Liver (tissue), 9 donors: ENCODE measurements around the gene GALNT16. TPM values are rescaled to one million over a fixed set of nuclear protein-coding genes. Genes with fewer than 3 reads are reported as not detected.

Experiments used
- DNase-seq: peaks from one replicate; pipeline ENCODE4 v3.0.0-alpha.2; 2017; ENCODE audit warnings: low spot score
- H3K27ac ChIP-seq, 2 donors: one replicate each; pipeline ENCODE4 v1.7.0; 2013; ENCODE audit warnings: inconsistent platforms in 2 of 2, low read length in 2 of 2, control low read depth in 1 of 2, low read depth in 1 of 2, mild to moderate bottlenecking in 1 of 2
- H3K27me3 ChIP-seq, 4 donors: one replicate each; pipeline versions ENCODE4 v1.6.1 to v1.7.0; 2013; ENCODE audit warnings: low read length in 3 of 4, inconsistent platforms in 1 of 4, mild to moderate bottlenecking in 1 of 4, moderate library complexity in 1 of 4; ENCODE audit not compliant: control insufficient read depth in 4 of 4, insufficient read depth in 4 of 4
- H3K36me3 ChIP-seq, 4 donors: one replicate each; pipeline versions ENCODE4 v1.6.1 to v1.7.0; 2013; ENCODE audit warnings: low read length in 3 of 4, mild to moderate bottlenecking in 3 of 4, low read depth in 1 of 4, moderate library complexity in 1 of 4; ENCODE audit not compliant: control insufficient read depth in 4 of 4, insufficient read depth in 3 of 4
- H3K4me1 ChIP-seq, 4 donors: one replicate each; pipeline versions ENCODE4 v1.6.1 to v1.7.0; 2013; ENCODE audit warnings: low read length in 3 of 4, mild to moderate bottlenecking in 3 of 4, moderate library complexity in 1 of 4; ENCODE audit not compliant: control insufficient read depth in 4 of 4, insufficient read depth in 4 of 4
- H3K4me3 ChIP-seq, 3 donors: one replicate each; pipeline versions ENCODE4 v1.6.1 to v1.7.0; 2013; ENCODE audit warnings: low read length in 3 of 3, control low read depth in 1 of 3, low read depth in 1 of 3, mild to moderate bottlenecking in 1 of 3
- H3K9ac ChIP-seq, 2 donors: one replicate each; pipeline ENCODE4 v1.7.0; 2013; ENCODE audit warnings: low read length in 2 of 2, mild to moderate bottlenecking in 2 of 2, moderate library complexity in 2 of 2, control low read depth in 1 of 2, low read depth in 1 of 2
- H3K9me3 ChIP-seq, 4 donors: one replicate each; pipeline versions ENCODE4 v1.6.1 to v1.7.0; 2013; ENCODE audit warnings: low read length in 3 of 4; ENCODE audit not compliant: control insufficient read depth in 4 of 4
- EGR1 ChIP-seq, 2 donors: IDR thresholded peaks; 2 replicates each; pipeline ENCODE4 v1.6.1; 2016 to 2018; ENCODE audit warnings: antibody characterized with exemption in 2 of 2, low read depth in 2 of 2
- FOXA1 ChIP-seq: IDR thresholded peaks from 2 replicates; pipeline ENCODE4 v1.6.1; 2016; ENCODE audit warnings: antibody characterized with exemption
- FOXA2 ChIP-seq: IDR thresholded peaks from 2 replicates; pipeline ENCODE4 v1.6.1; 2016; ENCODE audit warnings: antibody characterized with exemption
- GABPA ChIP-seq, 2 donors: IDR thresholded peaks in 1 of 2; conservative IDR thresholded peaks in 1 of 2; 2 replicates each; pipeline ENCODE4 v1.6.1; 2016; ENCODE audit warnings: antibody characterized with exemption in 2 of 2, mild to moderate bottlenecking in 1 of 2, moderate library complexity in 1 of 2
- HNF4A ChIP-seq, 2 donors: conservative IDR thresholded peaks; 2 replicates each; pipeline ENCODE4 v1.6.1; 2016; ENCODE audit warnings: antibody characterized with exemption in 2 of 2, mild to moderate bottlenecking in 2 of 2
- HNF4G ChIP-seq: IDR thresholded peaks from 2 replicates; pipeline ENCODE4 v1.6.1; 2016; ENCODE audit warnings: antibody characterized with exemption
- JUND ChIP-seq, 2 donors: IDR thresholded peaks; 2 replicates each; pipeline ENCODE4 v1.6.1; 2016; ENCODE audit warnings: antibody characterized with exemption in 2 of 2
- NR2F2 ChIP-seq: IDR thresholded peaks from 2 replicates; pipeline ENCODE4 v1.6.1; 2016; ENCODE audit warnings: antibody characterized with exemption
- RAD21 ChIP-seq, 2 donors: IDR thresholded peaks; 2 replicates each; pipeline ENCODE4 v1.6.1; 2016; ENCODE audit warnings: antibody characterized with exemption in 2 of 2, mild to moderate bottlenecking in 2 of 2
- RXRA ChIP-seq, 2 donors: IDR thresholded peaks; 2 replicates each; pipeline ENCODE4 v1.6.1; 2017 to 2018; ENCODE audit warnings: antibody characterized with exemption in 2 of 2, mild to moderate bottlenecking in 1 of 2
- SP1 ChIP-seq: IDR thresholded peaks from 2 replicates; pipeline ENCODE4 v1.6.1; 2018; ENCODE audit warnings: antibody characterized with exemption, mild to moderate bottlenecking
- TAF1 ChIP-seq: conservative IDR thresholded peaks from 2 replicates; pipeline ENCODE4 v1.6.1; 2016; ENCODE audit warnings: antibody characterized with exemption, mild to moderate bottlenecking
- YY1 ChIP-seq: IDR thresholded peaks from 2 replicates; pipeline ENCODE4 v1.6.1; 2016; ENCODE audit warnings: antibody characterized with exemption, mild to moderate bottlenecking
- WGBS: extraction: QIAGEN DNeasy Blood & Tissue Kit; methylation state at CpG from one replicate; pipeline ENCODE4 v1.1.7; 2013; 5-methylcytosine and 5-hydroxymethylcytosine counted together
- polyA plus RNA-seq, 2 donors: library from polyadenylated mRNA; stranded (reverse) in 1 of 2; unstranded in 1 of 2; fragments of 200-250 nt in 1 of 2; fragments of >200 nt in 1 of 2; fragmentation: Nextera tagmentation in 1 of 2; extraction: Ambion mirVana in 1 of 2; gene quantifications; one replicate each; pipeline versions ENCODE4 v1.2.1 to v1.2.3, GENCODE V29; 2013 to 2015
- total RNA-seq, 2 donors: library from RNA; depleted of rRNA; stranded (reverse); fragments of >200 nt; gene quantifications; one replicate each; pipeline ENCODE4 v1.2.3, GENCODE V29; 2014
- TF ChIP-seq, protein P1 (sequence below): fragments of 150-350 bp; IDR thresholded peaks from 2 replicates; pipeline ENCODE4 v1.5.1; 2017; ENCODE audit warnings: improper control_type of control experiment, low read depth, low read length; ENCODE audit not compliant: missing input control
- TF ChIP-seq, protein P2 (sequence below): IDR thresholded peaks from 2 replicates; pipeline ENCODE4 v1.6.1; 2016; ENCODE audit warnings: antibody characterized with exemption
- TF ChIP-seq, protein P3 (sequence below): IDR thresholded peaks from 2 replicates; pipeline ENCODE4 v1.6.1; 2016; ENCODE audit warnings: antibody characterized with exemption
- donor health status: healthy.
- donor health status: healthy.
- donor health status: healthy.
- donor health status: healthy.
- donor health status: healthy.

GALNT16 gene
- total and polyA plus RNA-seq, 4 donors: 0.25 to 1.2 (median 0.71) TPM

DNA sequence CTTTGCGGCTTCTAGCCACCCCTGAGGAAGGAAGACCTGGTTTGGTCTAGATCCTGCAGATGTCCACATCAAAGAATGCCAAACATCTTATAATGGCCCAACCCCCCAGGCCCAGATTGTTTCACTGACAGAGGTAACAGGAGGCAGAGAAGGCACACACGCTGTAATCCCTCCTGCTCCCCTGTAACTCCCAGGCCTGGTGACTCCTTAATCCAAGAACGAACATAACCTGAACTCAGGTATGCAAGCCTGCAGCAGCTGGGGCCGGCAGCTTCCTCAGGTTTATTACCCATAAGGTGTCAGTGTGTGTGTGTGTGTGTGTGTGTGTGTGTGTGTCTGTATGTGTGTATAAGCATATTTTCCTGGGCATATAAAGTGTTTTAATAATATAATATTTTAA lies 85.4 kb downstream of the GALNT16 start:
- no peaks in the 10 kb centered on the region for H3K27me3 ChIP-seq
- DNase-seq: no peak
- H3K4me3 ChIP-seq: no peak overlapping the region

DNA sequence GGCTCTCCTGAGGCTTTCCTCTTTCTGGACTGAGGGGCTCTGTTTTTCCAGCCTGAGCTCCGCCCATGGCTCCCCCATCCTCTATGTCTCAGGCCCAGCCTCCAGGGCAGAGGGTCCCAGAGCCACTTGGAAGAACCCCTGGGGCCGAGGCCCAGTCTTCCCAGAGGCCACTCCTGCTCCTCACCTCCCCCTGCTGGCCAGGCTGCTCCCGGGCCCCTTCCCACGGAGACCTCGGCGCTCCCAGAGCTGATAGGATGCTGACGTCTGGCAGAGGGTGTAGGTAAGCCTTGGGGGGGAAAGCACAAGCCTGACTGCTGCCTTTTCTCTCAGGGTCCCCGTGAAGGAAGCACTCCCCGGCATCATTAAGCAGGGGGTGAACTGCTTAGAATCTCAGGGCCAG lies 86.8 kb downstream of the GALNT16 start:
- TF ChIP-seq, protein P1, sequence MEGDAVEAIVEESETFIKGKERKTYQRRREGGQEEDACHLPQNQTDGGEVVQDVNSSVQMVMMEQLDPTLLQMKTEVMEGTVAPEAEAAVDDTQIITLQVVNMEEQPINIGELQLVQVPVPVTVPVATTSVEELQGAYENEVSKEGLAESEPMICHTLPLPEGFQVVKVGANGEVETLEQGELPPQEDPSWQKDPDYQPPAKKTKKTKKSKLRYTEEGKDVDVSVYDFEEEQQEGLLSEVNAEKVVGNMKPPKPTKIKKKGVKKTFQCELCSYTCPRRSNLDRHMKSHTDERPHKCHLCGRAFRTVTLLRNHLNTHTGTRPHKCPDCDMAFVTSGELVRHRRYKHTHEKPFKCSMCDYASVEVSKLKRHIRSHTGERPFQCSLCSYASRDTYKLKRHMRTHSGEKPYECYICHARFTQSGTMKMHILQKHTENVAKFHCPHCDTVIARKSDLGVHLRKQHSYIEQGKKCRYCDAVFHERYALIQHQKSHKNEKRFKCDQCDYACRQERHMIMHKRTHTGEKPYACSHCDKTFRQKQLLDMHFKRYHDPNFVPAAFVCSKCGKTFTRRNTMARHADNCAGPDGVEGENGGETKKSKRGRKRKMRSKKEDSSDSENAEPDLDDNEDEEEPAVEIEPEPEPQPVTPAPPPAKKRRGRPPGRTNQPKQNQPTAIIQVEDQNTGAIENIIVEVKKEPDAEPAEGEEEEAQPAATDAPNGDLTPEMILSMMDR: peak; percentile 38
- TF ChIP-seq, protein P2, sequence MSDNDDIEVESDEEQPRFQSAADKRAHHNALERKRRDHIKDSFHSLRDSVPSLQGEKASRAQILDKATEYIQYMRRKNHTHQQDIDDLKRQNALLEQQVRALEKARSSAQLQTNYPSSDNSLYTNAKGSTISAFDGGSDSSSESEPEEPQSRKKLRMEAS: no peak
- no peak for TF ChIP-seq SP1
- TF ChIP-seq YY1: no peak
- peak in 1 of 2 donors; percentile 76 for TF ChIP-seq RAD21 (IDR thresholded peaks at IDR 0.05)
- TF ChIP-seq EGR1 (IDR thresholded peaks at IDR 0.05; ENCODE audit: low read depth in 2 of 2): no peak
- no peak for TF ChIP-seq FOXA2
- TF ChIP-seq HNF4G: no peak
- no peak for TF ChIP-seq GABPA (IDR thresholded peaks at IDR 0.05 in 1 of 2, conservative IDR thresholded peaks at IDR 0.05 in 1 of 2)
- TF ChIP-seq TAF1: no peak
- TF ChIP-seq HNF4A (conservative IDR thresholded peaks at IDR 0.05): no peak
- TF ChIP-seq, protein P3, sequence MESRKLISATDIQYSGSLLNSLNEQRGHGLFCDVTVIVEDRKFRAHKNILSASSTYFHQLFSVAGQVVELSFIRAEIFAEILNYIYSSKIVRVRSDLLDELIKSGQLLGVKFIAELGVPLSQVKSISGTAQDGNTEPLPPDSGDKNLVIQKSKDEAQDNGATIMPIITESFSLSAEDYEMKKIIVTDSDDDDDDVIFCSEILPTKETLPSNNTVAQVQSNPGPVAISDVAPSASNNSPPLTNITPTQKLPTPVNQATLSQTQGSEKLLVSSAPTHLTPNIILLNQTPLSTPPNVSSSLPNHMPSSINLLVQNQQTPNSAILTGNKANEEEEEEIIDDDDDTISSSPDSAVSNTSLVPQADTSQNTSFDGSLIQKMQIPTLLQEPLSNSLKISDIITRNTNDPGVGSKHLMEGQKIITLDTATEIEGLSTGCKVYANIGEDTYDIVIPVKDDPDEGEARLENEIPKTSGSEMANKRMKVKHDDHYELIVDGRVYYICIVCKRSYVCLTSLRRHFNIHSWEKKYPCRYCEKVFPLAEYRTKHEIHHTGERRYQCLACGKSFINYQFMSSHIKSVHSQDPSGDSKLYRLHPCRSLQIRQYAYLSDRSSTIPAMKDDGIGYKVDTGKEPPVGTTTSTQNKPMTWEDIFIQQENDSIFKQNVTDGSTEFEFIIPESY: no peak
- TF ChIP-seq NR2F2: no peak
- no peak for TF ChIP-seq JUND (IDR thresholded peaks at IDR 0.05)
- TF ChIP-seq FOXA1: no peak
- Histone ChIP-seq H3K4me3 (no peak overlapping the region), H3K27me3 (no peaks in the 10 kb centered on the region), H3K4me1 (peaks cover 0 to 7% (median 3%) of the 10 kb centered on the region in 4 donors), H3K9me3 (no peaks in the 10 kb centered on the region), H3K9ac (no peak overlapping the region), H3K36me3 (no peaks in the 10 kb centered on the region), H3K27ac (no peak overlapping the region)
- peak; percentile 57 for DNase-seq
- 25% methylated on average over 9 of the region's 9 CpGs for WGBS

More for the DNA sequence above, 85.4 kb downstream of the GALNT16 start:
- H3K36me3 ChIP-seq: no peaks in the 10 kb centered on the region
- no peak for TF ChIP-seq FOXA1
- TF ChIP-seq GABPA (IDR thresholded peaks at IDR 0.05 in 1 of 2, conservative IDR thresholded peaks at IDR 0.05 in 1 of 2): no peak
- TF ChIP-seq NR2F2: no peak
- no peak for TF ChIP-seq HNF4A (conservative IDR thresholded peaks at IDR 0.05)
- no peak for TF ChIP-seq TAF1
- TF ChIP-seq RXRA (IDR thresholded peaks at IDR 0.05): no peak
- no peak for TF ChIP-seq EGR1 (IDR thresholded peaks at IDR 0.05; ENCODE audit: low read depth in 2 of 2)
- TF ChIP-seq, protein P2: no peak
- no peak for TF ChIP-seq YY1
- TF ChIP-seq, protein P1: no peak
- 70% methylated on average over 4 of the region's 4 CpGs for WGBS
- H3K27ac ChIP-seq: no peak overlapping the region
- H3K9me3 ChIP-seq: no peaks in the 10 kb centered on the region
- H3K4me1 ChIP-seq: peaks cover 0 to 7% (median 3%) of the 10 kb centered on the region in 4 donors
- H3K9ac ChIP-seq: no peak overlapping the region
